Spleen (tissue), 7 donors: ENCODE measurements around the gene MGMT.

Experiments
- CTCF ChIP-seq, 11 experiments: fragments of 200-600 bp in 7 of 11; fragments of 450-650 bp in 4 of 11; sonication (generic) in 4 of 11; IDR thresholded peaks in 8 of 11; conservative IDR thresholded peaks in 3 of 11; 1 replicate in 7 of 11; 2 replicates in 4 of 11; pipeline versions ENCODE4 v1.4.0 to v1.8.0; 2016 to 2021; ENCODE audit warnings: antibody characterized with exemption in 11 of 11, inconsistent platforms in 4 of 11, mild to moderate bottlenecking in 1 of 11
- POLR2A ChIP-seq, 3 donors: fragments of 450-650 bp; IDR thresholded peaks; one replicate each; pipeline ENCODE4 v1.5.1; 2017; ENCODE audit warnings: antibody characterized with exemption in 3 of 3, mild to moderate bottlenecking in 1 of 3
- POLR2AphosphoS5 ChIP-seq, 3 donors: sonication (generic); formaldehyde crosslinking; IDR thresholded peaks; one replicate each; pipeline ENCODE4 v1.5.1; 2017; ENCODE audit warnings: antibody characterized with exemption in 3 of 3
- donor health status: DM: no; HTN: no; CAD: no; lungs with moderate emphysema.
- donor health status: DM: no; HTN: no; CAD: no.
- donor health status: DM: no; HTN: no; CAD: no.

GRCh38 chr10:129530581-129530980, 63.5 kb downstream of the MGMT start:
- TF ChIP-seq POLR2AphosphoS5 (IDR thresholded peaks at IDR 0.05): no peak
- no peak for TF ChIP-seq POLR2A (IDR thresholded peaks at IDR 0.05)
- TF ChIP-seq CTCF (IDR thresholded peaks at IDR 0.05 in 8 of 11, conservative IDR thresholded peaks at IDR 0.05 in 3 of 11): no peak
